Endothelial cell of umbilical vein (primary cell): ENCODE data around the gene SLC34A1. TPM values are rescaled to one million over a fixed set of nuclear protein-coding genes. Genes with fewer than 3 reads are reported as not detected.

Source experiments
- BruUV-seq: library from RNA; stranded (reverse); fragments of 400-500 nt; replicated peaks from 2 replicates; lab custom pipeline; 2021; lab: Mats Ljungman, UMichigan
- CTCF ChIA-PET: fragments of 300-600, 350-600 bp; sonication (Branson Sonifier 250); formaldehyde crosslinking; loops from one replicate; lab custom pipeline; 2021; ENCODE audit warnings: antibody characterized with exemption, inconsistent platforms; lab: Charles Lee
- POLR2A ChIA-PET: fragments of 300-600, 350-600 bp; sonication (Branson Sonifier 250); formaldehyde crosslinking; loops from one replicate; lab custom pipeline; 2021; ENCODE audit warnings: antibody characterized with exemption, inconsistent platforms; lab: Charles Lee
- DNase-seq: peaks from one replicate; pipeline ENCODE4 v3.0.0-alpha.2; 2011; ENCODE audit warnings: low read depth, low spot score
- FAIRE-seq: peaks from 2 replicates; lab custom pipeline; 2011; peaks lifted over from hg19 to GRCh38; lab: Jason Lieb, UNC
- H2AFZ ChIP-seq: 2 replicates; pipeline ENCODE4 v1.6.0; 2012; ENCODE audit warnings: low read depth, low read length, control low read depth, inconsistent platforms
- H3K27ac ChIP-seq: 2 replicates; pipeline ENCODE4 v1.5.1; 2011; ENCODE audit warnings: low read depth, mild to moderate bottlenecking, control low read depth, low read length, moderate library complexity; ENCODE audit not compliant: insufficient read depth
- H3K27me3 ChIP-seq, 2 experiments: 2 replicates each; pipeline versions ENCODE4 v1.6.0 to v1.6.1; 2011; ENCODE audit warnings: low read length in 2 of 2, mixed read lengths in 1 of 2; ENCODE audit not compliant: control insufficient read depth in 2 of 2, insufficient read depth in 2 of 2
- H3K36me3 ChIP-seq, 2 experiments: 2 replicates in 1 of 2; 3 replicates in 1 of 2; pipeline ENCODE4 v1.5.1; 2011; ENCODE audit warnings: low read length in 2 of 2, mild to moderate bottlenecking in 1 of 2, moderate library complexity in 1 of 2; ENCODE audit not compliant: control insufficient read depth in 2 of 2, insufficient read depth in 2 of 2; ENCODE audit errors: extremely low read depth in 1 of 2
- H3K4me1 ChIP-seq: 3 replicates; pipeline ENCODE4 v1.5.1; 2011; ENCODE audit warnings: mild to moderate bottlenecking, low read length; ENCODE audit not compliant: control insufficient read depth, insufficient read depth; ENCODE audit errors: extremely low read depth
- H3K4me2 ChIP-seq: 2 replicates; pipeline ENCODE4 v1.6.1; 2011; ENCODE audit warnings: low read length, control low read depth, mixed read lengths; ENCODE audit not compliant: insufficient read depth
- H3K4me3 ChIP-seq, 3 experiments: fragments of 200-600 bp in 1 of 3; sonication (generic), shearing (Covaris generic) in 1 of 3; replicated peaks in 1 of 3; 2 replicates each; pipeline ENCODE4 v1.5.1; 2011 to 2016; ENCODE audit warnings: control low read depth in 3 of 3, low read length in 3 of 3, mild to moderate bottlenecking in 2 of 3, inconsistent platforms in 1 of 3, low read depth in 1 of 3, moderate library complexity in 1 of 3; ENCODE audit not compliant: insufficient read depth in 1 of 3
- H3K79me2 ChIP-seq: 2 replicates; pipeline ENCODE4 v1.6.0; 2012; ENCODE audit warnings: low read length, inconsistent platforms; ENCODE audit not compliant: control insufficient read depth, insufficient read depth
- H3K9ac ChIP-seq: replicated peaks from 2 replicates; pipeline ENCODE3; 2011; ENCODE audit warnings: low read length, control low read depth; ENCODE audit not compliant: insufficient read depth; ENCODE audit errors: extremely low read depth
- H3K9me1 ChIP-seq: replicated peaks from 3 replicates; pipeline ENCODE4 v1.6.0; 2011; ENCODE audit warnings: mild to moderate bottlenecking, low read length; ENCODE audit not compliant: control insufficient read depth, insufficient read depth; ENCODE audit errors: extremely low read depth
- H3K9me3 ChIP-seq: replicated peaks from 2 replicates; pipeline ENCODE4 v1.5.1; 2012; ENCODE audit warnings: low read length, inconsistent platforms; ENCODE audit not compliant: control insufficient read depth, insufficient read depth
- H4K20me1 ChIP-seq: replicated peaks from 2 replicates; pipeline ENCODE3; 2011; ENCODE audit warnings: mild to moderate bottlenecking, low read length; ENCODE audit not compliant: control insufficient read depth, insufficient read depth; ENCODE audit errors: extremely low read depth
- EZH2 ChIP-seq: IDR thresholded peaks from 2 replicates; pipeline ENCODE4 v1.6.1; 2012; ENCODE audit warnings: borderline replicate concordance, low read depth, mild to moderate bottlenecking, moderate library complexity, low read length, inconsistent platforms; ENCODE audit not compliant: severe bottlenecking
- FOS ChIP-seq: IDR thresholded peaks from 2 replicates; pipeline ENCODE4 v1.6.1; 2011; ENCODE audit warnings: mild to moderate bottlenecking, low read length, moderate library complexity, borderline replicate concordance; ENCODE audit not compliant: insufficient read depth
- GATA2 ChIP-seq: IDR thresholded peaks from 2 replicates; pipeline ENCODE4 v1.7.0; 2011; ENCODE audit warnings: low read depth, mild to moderate bottlenecking, moderate library complexity, mixed read lengths, low read length; ENCODE audit not compliant: insufficient read length, insufficient read depth
- JUN ChIP-seq: IDR thresholded peaks from 2 replicates; pipeline ENCODE4 v1.6.1; 2011; ENCODE audit warnings: borderline replicate concordance, low read depth; ENCODE audit not compliant: insufficient read length, insufficient read depth
- MYC ChIP-seq: IDR thresholded peaks from one replicate; pipeline ENCODE4 v1.6.1; 2011; ENCODE audit warnings: mild to moderate bottlenecking, low read depth, low read length
- POLR2AphosphoS5 ChIP-seq: IDR thresholded peaks from 2 replicates; pipeline ENCODE4 v1.6.1; 2012; ENCODE audit warnings: low read depth, mild to moderate bottlenecking, control low read depth, low read length, moderate library complexity; ENCODE audit not compliant: insufficient read depth
- dilution Hi-C: fragments of 300-500 bp; cut with MboI; formaldehyde crosslinking; loops from one replicate; pipeline ENCODE4 v1.15.0; 2019; ENCODE audit warnings: low sequenced_read_pairs; ENCODE audit not compliant: extremely low pct_ligation_motif_present
- intact Hi-C: fragments of 100-400 bp; cut with micrococcal nuclease; formaldehyde crosslinking; loops from one replicate; pipeline ENCODE4 v1.10.0; 2022
- polyA plus RNA-seq, 4 experiments: library from polyadenylated mRNA; depleted of rRNA in 3 of 4; stranded (reverse) in 3 of 4; unstranded in 1 of 4; fragments of >200 nt; gene quantifications; 2 replicates each; pipeline versions ENCODE4 v1.2.1 to v1.2.3, GENCODE V29; 2011 to 2012; ENCODE audit warnings: missing spikeins in 1 of 4
- total RNA-seq: library from RNA; stranded (reverse); gene quantifications from 2 replicates; pipeline ENCODE4 v1.2.3, GENCODE V29; 2021
- TF ChIP-seq, protein P1 (sequence below): IDR thresholded peaks from 2 replicates; pipeline ENCODE4 v1.6.1; 2011; ENCODE audit not compliant: insufficient read depth, insufficient read length
- TF ChIP-seq, protein P2 (sequence below), 2 donors: IDR thresholded peaks; 1 replicate in 1 of 2; 2 replicates in 1 of 2; pipeline ENCODE4 v1.5.1; 2011; ENCODE audit warnings: low read length in 2 of 2, mild to moderate bottlenecking in 2 of 2, moderate library complexity in 2 of 2, control low read depth in 1 of 2, inconsistent platforms in 1 of 2, low read depth in 1 of 2; ENCODE audit not compliant: insufficient read depth in 1 of 2; ENCODE audit errors: extremely low read depth in 1 of 2

The SLC34A1 gene
- total and polyA plus RNA-seq, 2 donors (not counting 3 experiments of a cell fraction or from before 2014, with no cell fraction given), result not detected

DNA sequence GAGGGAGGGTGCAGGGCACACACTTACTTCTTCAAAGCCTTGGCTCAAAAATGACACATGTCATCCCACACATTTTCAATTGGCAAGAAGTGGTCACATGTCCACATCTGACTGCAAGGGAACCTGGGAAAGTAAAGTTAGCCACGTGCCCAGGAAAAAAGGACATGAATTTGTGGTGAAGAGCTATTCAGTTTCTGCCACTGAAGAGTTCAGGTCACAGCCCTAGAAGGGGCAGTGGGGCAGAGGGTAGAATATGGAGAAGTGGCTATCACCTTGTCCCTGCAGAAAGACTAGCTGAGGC lies 28.4 kb upstream of the SLC34A1 start:
- Histone ChIP-seq H2AFZ (no peak overlapping the region), H3K4me1 (peaks cover 21% of the 10 kb centered on the region), H3K4me2 (no peak overlapping the region), H3K27ac (no peak overlapping the region), H3K79me2 (peaks cover 5% of the 10 kb centered on the region), H3K9me1 (no peaks in the 10 kb centered on the region), H3K36me3 (no peaks in the 10 kb centered on the region), H3K27me3 (no peaks in the 10 kb centered on the region), H3K9me3 (no peaks in the 10 kb centered on the region), H4K20me1 (no peaks in the 10 kb centered on the region), H3K9ac (no peak overlapping the region), H3K4me3 (no peak overlapping the region)
- ChIA-PET CTCF (interaction anchor here (1.0 to 6.3 kb wide), 4 partner anchors 11 to 28 kb away, joined by 3 to 31 read pairs (median 4); no protein-coding TSS in a partner anchor), POLR2A (no interaction called here)
- no TSS peak for BruUV-seq
- DNase-seq (no peak), FAIRE-seq (no peak)
- intact Hi-C loops, result no loop called here
- no peak for TF ChIP-seq EZH2
- TF ChIP-seq FOS, result no peak
- TF ChIP-seq, protein P1, sequence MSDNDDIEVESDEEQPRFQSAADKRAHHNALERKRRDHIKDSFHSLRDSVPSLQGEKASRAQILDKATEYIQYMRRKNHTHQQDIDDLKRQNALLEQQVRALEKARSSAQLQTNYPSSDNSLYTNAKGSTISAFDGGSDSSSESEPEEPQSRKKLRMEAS, result no peak
- TF ChIP-seq GATA2, result no peak
- no peak for TF ChIP-seq MYC
- TF ChIP-seq JUN, result no peak
- TF ChIP-seq, protein P2, sequence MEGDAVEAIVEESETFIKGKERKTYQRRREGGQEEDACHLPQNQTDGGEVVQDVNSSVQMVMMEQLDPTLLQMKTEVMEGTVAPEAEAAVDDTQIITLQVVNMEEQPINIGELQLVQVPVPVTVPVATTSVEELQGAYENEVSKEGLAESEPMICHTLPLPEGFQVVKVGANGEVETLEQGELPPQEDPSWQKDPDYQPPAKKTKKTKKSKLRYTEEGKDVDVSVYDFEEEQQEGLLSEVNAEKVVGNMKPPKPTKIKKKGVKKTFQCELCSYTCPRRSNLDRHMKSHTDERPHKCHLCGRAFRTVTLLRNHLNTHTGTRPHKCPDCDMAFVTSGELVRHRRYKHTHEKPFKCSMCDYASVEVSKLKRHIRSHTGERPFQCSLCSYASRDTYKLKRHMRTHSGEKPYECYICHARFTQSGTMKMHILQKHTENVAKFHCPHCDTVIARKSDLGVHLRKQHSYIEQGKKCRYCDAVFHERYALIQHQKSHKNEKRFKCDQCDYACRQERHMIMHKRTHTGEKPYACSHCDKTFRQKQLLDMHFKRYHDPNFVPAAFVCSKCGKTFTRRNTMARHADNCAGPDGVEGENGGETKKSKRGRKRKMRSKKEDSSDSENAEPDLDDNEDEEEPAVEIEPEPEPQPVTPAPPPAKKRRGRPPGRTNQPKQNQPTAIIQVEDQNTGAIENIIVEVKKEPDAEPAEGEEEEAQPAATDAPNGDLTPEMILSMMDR (IDR thresholded peaks at IDR 0.05; ENCODE audit: extremely low read depth in 1 of 2, insufficient read depth in 1 of 2, low read depth in 1 of 2, low read length in 2 of 2), result no peak
- TF ChIP-seq POLR2AphosphoS5, result no peak
- dilution Hi-C loops, result no loop called here
